HG02884 (cell line): ENCODE data around the gene DGAT2.
A peak's percentile ranks its signal among the peaks of the same experiment; 100 is the strongest.
"Not testable (repeated sequence)": the region's sequence is repeated elsewhere in the genome, so short reads cannot be mapped to it uniquely, and the experiment has no call there.

Source experiments
- ATAC-seq: cut with Tn5 transposase; IDR thresholded peaks from one replicate; pipeline ENCODE4 v1.9.1; 2021; ENCODE audit warnings: mild to moderate bottlenecking, moderate library complexity; ENCODE audit not compliant: unreplicated experiment

The DGAT2 gene

GRCh38 chr11:75768112-75768908, at the start of gene DGAT2:
Gene DGAT2, plus strand, starts transcription at chr11:75768778. Its CDS starts 214 bp downstream, at chr11:75768992.
- ATAC-seq, result peak; percentile 73

GRCh38 chr11:75719340-75720239, 49.0 kb upstream of the DGAT2 start:
- ATAC-seq, result no peak

- no peak for ATAC-seq
Measured at GRCh38 chr11:75720639-75721038, 47.9 kb upstream of the DGAT2 start.

- no peak for ATAC-seq
Measured at GRCh38 chr11:75721852-75722668, 46.5 kb upstream of the DGAT2 start.

- no peak for ATAC-seq
Measured at GRCh38 chr11:75722669-75723042, 45.9 kb upstream of the DGAT2 start.

GRCh38 chr11:75725547-75726320, 42.8 kb upstream of the DGAT2 start:
- no peak for ATAC-seq

- ATAC-seq, result no peak
Measured at GRCh38 chr11:75728992-75729391, 39.6 kb upstream of the DGAT2 start.

- ATAC-seq, result no peak
Measured at GRCh38 chr11:75731095-75731494, 37.5 kb upstream of the DGAT2 start.

GRCh38 chr11:75733071-75733430, 35.5 kb upstream of the DGAT2 start:
- no peak for ATAC-seq

GRCh38 chr11:75733431-75734107, 35.0 kb upstream of the DGAT2 start:
- no peak for ATAC-seq

GRCh38 chr11:75734491-75735180, 33.9 kb upstream of the DGAT2 start:
- ATAC-seq, result no peak

GRCh38 chr11:75735181-75735845, 33.3 kb upstream of the DGAT2 start:
- no peak for ATAC-seq

- ATAC-seq, result no peak
Measured at GRCh38 chr11:75737314-75737713, 31.3 kb upstream of the DGAT2 start.

GRCh38 chr11:75740681-75741080, 27.9 kb upstream of the DGAT2 start:
- ATAC-seq, result no peak

GRCh38 chr11:75743159-75743558, 25.4 kb upstream of the DGAT2 start:
- not testable (repeated sequence) for ATAC-seq

GRCh38 chr11:75743711-75744563, 24.6 kb upstream of the DGAT2 start:
- ATAC-seq, result no peak

GRCh38 chr11:75745807-75746206, 22.8 kb upstream of the DGAT2 start:
- no peak for ATAC-seq
